ENCODE measurements around the gene PTPN4. TPM values are rescaled to one million over a fixed set of nuclear protein-coding genes. Genes with fewer than 3 reads are reported as not detected.

PTPN4 gene
- total RNA-seq, 1 donor from 2014 or later = 37.4 TPM

DNA sequence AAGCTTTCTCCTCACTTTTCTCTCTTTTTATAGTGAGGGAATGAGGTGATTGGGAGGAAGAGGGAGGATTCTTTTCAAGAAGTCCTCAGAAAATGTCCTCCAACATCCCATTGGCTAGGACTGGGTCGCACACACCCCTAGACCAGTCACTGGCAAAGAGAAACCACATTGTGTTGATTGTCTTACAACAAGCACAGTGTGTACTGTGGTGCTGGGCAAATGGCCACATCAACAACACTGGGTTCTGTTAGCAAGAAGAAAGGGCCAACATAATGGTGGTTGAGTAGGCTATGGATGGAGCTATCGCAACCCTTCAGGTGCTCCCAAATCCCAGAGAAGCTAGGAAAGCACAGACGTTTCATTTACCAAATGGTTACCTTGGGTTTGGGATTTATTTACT is 18.7 kb upstream of the PTPN4 start:
- TF ChIP-seq, protein P1, sequence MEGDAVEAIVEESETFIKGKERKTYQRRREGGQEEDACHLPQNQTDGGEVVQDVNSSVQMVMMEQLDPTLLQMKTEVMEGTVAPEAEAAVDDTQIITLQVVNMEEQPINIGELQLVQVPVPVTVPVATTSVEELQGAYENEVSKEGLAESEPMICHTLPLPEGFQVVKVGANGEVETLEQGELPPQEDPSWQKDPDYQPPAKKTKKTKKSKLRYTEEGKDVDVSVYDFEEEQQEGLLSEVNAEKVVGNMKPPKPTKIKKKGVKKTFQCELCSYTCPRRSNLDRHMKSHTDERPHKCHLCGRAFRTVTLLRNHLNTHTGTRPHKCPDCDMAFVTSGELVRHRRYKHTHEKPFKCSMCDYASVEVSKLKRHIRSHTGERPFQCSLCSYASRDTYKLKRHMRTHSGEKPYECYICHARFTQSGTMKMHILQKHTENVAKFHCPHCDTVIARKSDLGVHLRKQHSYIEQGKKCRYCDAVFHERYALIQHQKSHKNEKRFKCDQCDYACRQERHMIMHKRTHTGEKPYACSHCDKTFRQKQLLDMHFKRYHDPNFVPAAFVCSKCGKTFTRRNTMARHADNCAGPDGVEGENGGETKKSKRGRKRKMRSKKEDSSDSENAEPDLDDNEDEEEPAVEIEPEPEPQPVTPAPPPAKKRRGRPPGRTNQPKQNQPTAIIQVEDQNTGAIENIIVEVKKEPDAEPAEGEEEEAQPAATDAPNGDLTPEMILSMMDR (conservative IDR thresholded peaks at IDR 0.05) = no peak
- Mint-ChIP-seq H3K4me1 (ENCODE audit: unreplicated experiment) (peaks cover 5% of the 10 kb centered on the region), H3K9me3 (no peaks in the 10 kb centered on the region), H3K36me3 (no peaks in the 10 kb centered on the region), H3K27ac (no peak overlapping the region), H3K4me3 (no peak overlapping the region), H3K27me3 (peaks cover 13% of the 10 kb centered on the region)
- no peak for DNase-seq (ENCODE audit: extremely low spot score, unreplicated experiment)

DNA sequence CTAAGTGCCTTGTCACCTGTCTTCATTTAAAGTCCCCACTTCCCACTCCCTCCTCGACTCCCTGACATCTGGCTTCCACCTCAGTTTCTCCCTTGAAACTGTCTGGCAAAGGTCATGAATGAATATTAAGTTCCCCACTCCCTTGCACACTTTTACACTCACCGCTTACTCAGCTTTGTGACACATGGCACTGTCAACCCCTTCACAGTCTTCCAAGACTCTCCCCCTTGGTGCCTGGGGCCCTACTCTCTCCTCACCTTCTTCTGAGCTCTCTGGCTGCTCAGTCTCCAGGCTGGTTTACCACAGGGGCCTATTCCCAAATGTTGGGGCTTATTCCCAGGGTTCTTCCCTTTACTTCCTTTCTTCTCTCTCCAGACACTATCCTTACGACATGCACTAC is 17.9 kb upstream of the PTPN4 start:
- TF ChIP-seq, protein P1 (conservative IDR thresholded peaks at IDR 0.05) = no peak
- Mint-ChIP-seq H3K36me3 (no peaks in the 10 kb centered on the region), H3K9me3 (no peaks in the 10 kb centered on the region), H3K4me3 (no peak overlapping the region), H3K27me3 (peaks cover 15% of the 10 kb centered on the region), H3K4me1 (ENCODE audit: unreplicated experiment) (no peaks in the 10 kb centered on the region), H3K27ac (no peak overlapping the region)
- no peak for DNase-seq (ENCODE audit: extremely low spot score, unreplicated experiment)

DNA sequence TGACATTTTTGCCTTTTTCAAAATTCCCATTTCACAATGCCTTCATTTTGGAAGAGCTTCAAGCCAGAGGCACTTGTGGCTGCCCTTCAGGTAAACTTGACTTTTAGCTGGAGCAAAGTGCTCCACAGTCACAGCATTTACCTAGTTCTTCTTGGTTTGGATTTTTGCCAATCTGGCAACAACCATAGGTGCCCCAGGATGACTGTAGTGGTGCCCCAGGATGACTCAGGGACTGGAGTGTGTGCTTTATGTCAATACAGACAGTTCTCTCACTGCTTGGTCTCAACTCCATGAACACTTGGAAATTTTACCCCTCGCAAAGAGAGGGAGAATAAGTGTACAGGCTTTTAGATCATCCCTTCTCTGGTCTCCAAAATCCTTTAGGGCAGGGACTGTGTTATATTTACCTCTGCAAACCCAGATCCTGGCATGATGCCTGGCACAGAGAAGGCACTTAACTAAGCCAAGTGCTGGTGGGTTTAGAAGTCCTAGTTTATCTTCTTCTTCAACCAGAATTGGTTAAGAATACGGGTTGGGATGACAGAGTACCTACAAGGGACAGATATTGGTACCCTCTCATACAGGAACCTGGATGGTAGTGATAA is 15.3 kb upstream of the PTPN4 start:
- Mint-ChIP-seq H3K4me3 (no peak overlapping the region), H3K4me1 (ENCODE audit: unreplicated experiment) (no peaks in the 10 kb centered on the region), H3K9me3 (no peaks in the 10 kb centered on the region), H3K27me3 (peaks cover 34% of the 10 kb centered on the region), H3K36me3 (no peaks in the 10 kb centered on the region), H3K27ac (no peak overlapping the region)
- TF ChIP-seq, protein P1 (conservative IDR thresholded peaks at IDR 0.05) = no peak
- DNase-seq (ENCODE audit: extremely low spot score, unreplicated experiment) = no peak

DNA sequence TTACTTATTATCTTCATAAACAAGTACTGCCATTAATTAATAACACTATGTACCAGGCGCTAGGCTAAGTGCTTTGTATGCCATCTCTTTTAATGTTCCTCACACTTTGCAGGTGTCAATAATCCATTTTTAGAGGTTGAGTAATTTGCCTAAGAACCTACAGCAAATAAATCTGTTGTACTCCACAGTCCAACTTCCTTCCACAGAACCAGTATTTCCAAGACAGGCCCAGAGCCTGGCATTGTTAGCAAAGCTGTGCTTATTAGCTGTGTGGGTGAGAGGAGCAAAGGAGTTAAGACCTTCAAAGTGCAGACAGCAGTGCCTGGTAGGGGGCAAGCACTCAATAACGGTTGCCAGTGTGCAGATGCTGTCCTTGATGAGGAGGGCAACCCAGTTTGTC is 14.2 kb upstream of the PTPN4 start:
- DNase-seq (ENCODE audit: extremely low spot score, unreplicated experiment) = no peak
- H3K4me1 Mint-ChIP-seq (ENCODE audit: unreplicated experiment) = no peaks in the 10 kb centered on the region
- H3K36me3 Mint-ChIP-seq = no peaks in the 10 kb centered on the region
- TF ChIP-seq, protein P1 (conservative IDR thresholded peaks at IDR 0.05) = no peak
- H3K4me3 Mint-ChIP-seq = no peak overlapping the region
- peaks cover 35% of the 10 kb centered on the region for H3K27me3 Mint-ChIP-seq
- no peaks in the 10 kb centered on the region for H3K9me3 Mint-ChIP-seq
- no peak overlapping the region for H3K27ac Mint-ChIP-seq

DNA sequence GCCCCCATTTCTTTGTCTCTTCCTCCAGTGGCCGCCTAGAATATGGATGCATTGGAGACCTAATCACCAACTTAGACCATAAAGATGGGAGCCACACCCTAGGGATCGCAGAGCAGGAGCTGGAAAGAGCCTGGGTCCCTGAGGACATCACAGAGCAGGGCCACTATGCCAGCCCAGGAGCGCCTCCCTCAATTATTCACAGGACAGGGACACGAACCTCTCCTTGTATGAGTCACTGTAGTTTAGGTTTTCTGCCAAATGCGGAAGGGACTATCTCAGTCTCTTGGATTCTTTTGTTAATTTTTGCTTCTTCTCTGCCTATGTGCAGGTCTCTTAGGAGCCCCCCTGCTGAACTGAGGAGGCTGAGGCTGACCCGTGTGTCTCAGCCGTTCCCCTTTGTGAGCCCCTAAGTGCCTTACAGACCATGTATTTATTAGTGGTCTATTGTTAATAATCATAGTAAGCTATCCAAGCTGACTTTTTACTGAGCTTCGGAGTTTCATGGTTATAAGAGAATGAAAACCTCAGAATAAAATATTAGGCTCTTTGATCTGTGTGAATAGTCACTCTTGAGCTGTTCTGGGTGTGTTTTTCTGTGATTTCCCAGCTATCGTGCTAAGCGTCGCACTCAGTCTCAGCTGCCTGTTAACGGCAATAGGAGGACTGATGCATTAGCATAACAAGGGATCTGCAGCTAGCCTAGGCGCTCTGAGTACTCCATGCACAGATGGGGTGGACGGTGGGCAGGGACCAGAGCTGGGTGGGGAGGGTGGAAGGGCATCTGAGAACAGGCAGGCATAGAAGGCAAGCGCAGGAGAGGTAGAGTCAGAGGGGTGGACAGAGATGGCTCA is 12.7 kb upstream of the PTPN4 start:
- no peak overlapping the region for H3K27ac Mint-ChIP-seq
- H3K36me3 Mint-ChIP-seq = no peaks in the 10 kb centered on the region
- TF ChIP-seq, protein P1 (conservative IDR thresholded peaks at IDR 0.05) = no peak
- H3K9me3 Mint-ChIP-seq = no peaks in the 10 kb centered on the region
- no peak for DNase-seq (ENCODE audit: extremely low spot score, unreplicated experiment)
- no peaks in the 10 kb centered on the region for H3K4me1 Mint-ChIP-seq (ENCODE audit: unreplicated experiment)
- H3K4me3 Mint-ChIP-seq = no peak overlapping the region
- peaks cover 39% of the 10 kb centered on the region for H3K27me3 Mint-ChIP-seq
